ENCODE results near the gene MEGF10.

DNA sequence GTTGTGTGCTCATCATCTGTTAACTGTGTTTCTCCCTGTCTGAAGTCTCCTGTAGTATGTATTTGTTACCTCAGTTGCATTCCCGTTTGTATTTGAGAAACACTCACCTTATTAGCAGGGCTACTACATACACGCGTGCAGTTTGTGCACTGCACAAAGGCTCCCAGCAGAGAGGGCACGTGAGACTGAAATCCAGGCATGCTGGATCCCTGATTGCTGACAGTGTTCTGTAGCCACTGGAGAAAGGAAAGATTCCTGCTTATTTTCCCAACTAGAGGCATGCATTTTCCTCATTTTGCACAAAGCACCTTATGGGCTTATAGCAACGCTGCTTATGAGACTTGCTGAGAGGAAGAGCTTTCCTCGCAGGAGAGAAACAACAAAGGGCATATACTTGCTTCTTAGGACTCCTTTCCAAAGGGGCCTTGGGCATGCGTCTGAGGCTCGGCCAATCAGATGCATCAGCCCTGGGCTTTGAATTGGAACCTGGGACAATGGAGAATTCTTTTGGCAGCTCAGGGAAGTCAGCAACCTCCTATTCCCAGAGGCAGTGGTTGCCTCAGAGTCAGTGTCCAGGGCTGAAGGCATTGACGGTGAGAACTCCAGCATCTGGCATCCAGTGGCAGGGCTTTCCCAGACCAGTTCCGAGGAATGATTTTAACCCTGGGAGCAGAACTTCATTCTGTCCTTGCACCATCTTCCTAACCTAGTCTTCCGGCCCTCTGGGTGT lies 9.9 kb upstream of the MEGF10 start:
- TF ChIP-seq CTCF (IDR thresholded peaks at IDR 0.05; ENCODE audit: borderline replicate concordance, extremely low read depth, low read length, poor library complexity, severe bottlenecking) = no peak
- no peak for TF ChIP-seq EZH2 (IDR thresholded peaks at IDR 0.05; ENCODE audit: borderline replicate concordance, low read depth, low read length, severe bottlenecking)
